ENCODE results near the gene RNF130. TPM values are rescaled to one million over a fixed set of nuclear protein-coding genes. Genes with fewer than 3 reads are reported as not detected.
A peak's percentile ranks its signal among the peaks of the same experiment; 100 is the strongest.
"Not testable (repeated sequence)": the region's sequence is repeated elsewhere in the genome, so short reads cannot be mapped to it uniquely, and the experiment has no call there.

RNF130 gene
- total RNA-seq, 1 donor from 2014 or later, result 109 TPM

DNA sequence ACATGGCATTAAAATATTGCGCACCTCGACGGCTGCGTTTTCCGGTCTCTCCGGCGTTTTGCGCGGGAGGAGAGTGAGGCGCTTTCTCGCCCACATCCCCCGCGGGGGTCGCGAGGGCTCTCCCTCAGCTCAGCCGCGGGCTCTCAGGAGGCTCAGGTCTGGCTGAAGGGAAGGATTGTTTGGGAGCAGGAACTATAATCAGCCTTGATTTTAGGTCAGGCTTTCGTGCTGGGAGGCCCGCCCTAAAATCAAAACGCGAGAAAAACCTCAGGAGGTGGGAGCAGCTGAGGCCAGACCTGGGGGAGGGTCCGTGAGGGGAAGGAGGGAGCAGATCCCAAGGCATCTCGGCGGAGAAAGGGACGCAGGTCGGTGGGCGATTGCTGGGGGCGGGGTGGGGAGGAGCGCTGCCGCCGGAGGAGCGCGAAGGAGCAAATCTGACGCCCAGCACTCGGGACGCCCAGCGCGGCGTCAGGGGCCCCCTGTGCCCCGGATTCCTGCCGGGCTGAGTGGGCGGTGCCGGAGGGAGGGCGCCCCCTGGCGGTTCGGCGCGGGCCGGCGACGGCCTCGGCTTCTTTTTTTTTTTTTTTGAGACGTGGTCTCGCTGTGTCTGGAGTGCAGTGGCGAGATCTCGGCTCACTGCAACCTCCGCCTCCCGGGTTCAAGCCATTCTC lies 18.7 kb upstream of the RNF130 start:
- TF ChIP-seq, protein P1, sequence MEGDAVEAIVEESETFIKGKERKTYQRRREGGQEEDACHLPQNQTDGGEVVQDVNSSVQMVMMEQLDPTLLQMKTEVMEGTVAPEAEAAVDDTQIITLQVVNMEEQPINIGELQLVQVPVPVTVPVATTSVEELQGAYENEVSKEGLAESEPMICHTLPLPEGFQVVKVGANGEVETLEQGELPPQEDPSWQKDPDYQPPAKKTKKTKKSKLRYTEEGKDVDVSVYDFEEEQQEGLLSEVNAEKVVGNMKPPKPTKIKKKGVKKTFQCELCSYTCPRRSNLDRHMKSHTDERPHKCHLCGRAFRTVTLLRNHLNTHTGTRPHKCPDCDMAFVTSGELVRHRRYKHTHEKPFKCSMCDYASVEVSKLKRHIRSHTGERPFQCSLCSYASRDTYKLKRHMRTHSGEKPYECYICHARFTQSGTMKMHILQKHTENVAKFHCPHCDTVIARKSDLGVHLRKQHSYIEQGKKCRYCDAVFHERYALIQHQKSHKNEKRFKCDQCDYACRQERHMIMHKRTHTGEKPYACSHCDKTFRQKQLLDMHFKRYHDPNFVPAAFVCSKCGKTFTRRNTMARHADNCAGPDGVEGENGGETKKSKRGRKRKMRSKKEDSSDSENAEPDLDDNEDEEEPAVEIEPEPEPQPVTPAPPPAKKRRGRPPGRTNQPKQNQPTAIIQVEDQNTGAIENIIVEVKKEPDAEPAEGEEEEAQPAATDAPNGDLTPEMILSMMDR (IDR thresholded peaks at IDR 0.05), result peak; percentile 97
- Histone ChIP-seq H3K27me3 (no peaks in the 10 kb centered on the region), H3K4me3 (peak overlapping the region; percentile 58), H3K9me3 (no peaks in the 10 kb centered on the region), H3K4me1 (peaks cover 9% of the 10 kb centered on the region), H3K36me3 (no peaks in the 10 kb centered on the region), H3K27ac (peak overlapping the region; percentile 58)
- ATAC-seq (peak; percentile 97), DNase-seq (peak; percentile 91)
- intact Hi-C loops (cut with DNase I), result no loop called here

DNA sequence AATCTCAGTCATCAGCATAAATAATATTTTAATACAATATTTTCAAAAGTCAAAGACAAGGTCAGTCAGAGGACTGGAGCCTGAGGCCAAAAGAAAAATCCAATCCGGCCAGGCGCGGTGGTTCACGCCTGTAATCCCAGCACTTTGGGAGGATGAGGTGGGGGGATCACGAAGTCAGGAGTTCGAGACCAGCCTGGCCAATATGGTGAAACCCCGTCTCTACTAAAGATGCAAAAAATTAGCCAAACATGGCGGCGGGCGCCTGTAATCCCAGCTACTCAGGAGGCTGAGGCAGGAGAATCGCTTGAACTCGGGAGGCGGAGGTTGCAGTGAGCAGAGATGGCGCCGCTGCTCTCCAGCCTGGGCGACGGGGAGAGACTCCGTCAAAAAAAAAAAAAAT lies 18.1 kb upstream of the RNF130 start:
- H3K27ac ChIP-seq; H3K4me1 ChIP-seq; H3K9me3 ChIP-seq; H3K27me3 ChIP-seq; DNase-seq; ATAC-seq; H3K36me3 ChIP-seq; intact Hi-C loops (cut with DNase I): not testable (repeated sequence)
- peak overlapping the region; percentile 58 for H3K4me3 ChIP-seq

DNA sequence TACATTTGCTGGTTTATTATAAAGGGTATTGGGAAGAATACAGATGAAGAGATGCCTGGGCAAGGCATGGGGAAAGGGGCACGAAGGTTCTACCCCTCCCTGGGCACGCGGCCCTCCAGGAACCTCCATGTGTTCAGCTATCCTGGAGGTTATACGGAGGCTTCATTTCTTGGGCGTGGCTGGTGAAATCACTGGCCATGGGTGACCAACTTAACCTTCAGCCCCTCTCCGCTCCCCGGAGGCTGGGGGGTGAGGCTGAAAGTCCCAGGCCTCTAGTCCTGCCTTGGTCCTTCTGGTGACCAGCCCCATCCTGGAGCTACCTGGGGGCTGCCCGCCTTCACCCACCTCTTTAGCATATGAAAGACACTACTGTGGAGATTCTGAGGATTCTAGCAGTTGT lies 17.0 kb upstream of the RNF130 start:
- no peak for DNase-seq
- no peak for ATAC-seq
- Histone ChIP-seq H3K36me3 (no peaks in the 10 kb centered on the region), H3K4me3 (no peak overlapping the region), H3K27me3 (no peaks in the 10 kb centered on the region), H3K4me1 (peaks cover 9% of the 10 kb centered on the region), H3K9me3 (no peaks in the 10 kb centered on the region), H3K27ac (no peak overlapping the region)
- TF ChIP-seq, protein P1 (IDR thresholded peaks at IDR 0.05), result no peak
- intact Hi-C loops (cut with DNase I), result no loop called here

DNA sequence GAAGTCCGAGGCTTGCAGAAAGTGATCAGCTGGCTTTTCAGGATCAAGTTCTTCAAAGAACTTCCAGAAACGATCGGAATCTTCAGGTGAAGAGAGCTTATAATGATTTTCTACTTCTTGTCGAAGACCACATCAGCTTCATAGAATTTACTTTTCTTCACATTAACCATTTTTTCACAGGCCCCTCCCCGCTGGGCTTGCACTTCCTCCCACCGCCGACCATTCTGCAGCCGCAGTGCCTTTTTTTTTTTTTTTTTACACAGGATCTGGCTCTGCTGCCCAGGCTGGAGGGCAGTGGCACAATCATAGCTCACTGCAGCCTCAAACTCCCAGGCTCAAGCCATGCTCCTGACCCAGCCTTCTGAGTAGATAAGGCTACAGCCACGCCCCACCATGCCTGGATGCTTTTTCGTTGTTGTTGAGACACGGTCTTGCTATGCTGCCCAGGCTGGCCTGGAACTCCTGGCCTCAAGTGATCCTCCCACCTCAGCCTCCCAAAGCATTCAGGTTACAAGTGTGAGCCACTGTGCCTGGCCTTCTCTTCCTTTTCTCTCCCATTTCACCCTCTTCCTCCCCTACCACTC lies 15.3 kb upstream of the RNF130 start:
- Histone ChIP-seq H3K9me3 (no peaks in the 10 kb centered on the region), H3K4me3 (no peak overlapping the region), H3K36me3 (no peaks in the 10 kb centered on the region), H3K27me3 (no peaks in the 10 kb centered on the region), H3K4me1 (peaks cover 9% of the 10 kb centered on the region), H3K27ac (no peak overlapping the region)
- intact Hi-C loops (cut with DNase I), result no loop called here
- ATAC-seq (no peak), DNase-seq (no peak)
- TF ChIP-seq, protein P1 (IDR thresholded peaks at IDR 0.05), result no peak

DNA sequence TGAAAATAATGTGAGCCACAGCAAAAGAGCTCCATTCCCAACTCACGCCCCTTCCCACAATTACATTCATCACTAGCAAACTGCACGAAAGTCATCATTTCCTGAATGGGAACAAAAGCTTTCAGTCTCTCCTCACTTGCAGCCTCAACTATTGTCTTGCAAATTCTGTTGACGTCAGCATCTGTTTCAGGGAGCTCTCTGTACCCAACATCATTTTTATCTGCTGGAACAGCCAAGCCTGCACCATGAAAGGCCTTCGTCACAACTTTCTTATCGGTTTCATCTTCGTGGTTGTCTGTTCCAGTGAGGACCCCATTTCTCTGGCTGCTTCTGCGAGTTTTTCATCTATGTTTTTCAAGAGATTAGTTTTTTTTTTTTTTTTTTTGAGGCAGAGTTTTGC lies 14.3 kb upstream of the RNF130 start:
- Histone ChIP-seq H3K4me3 (no peak overlapping the region), H3K36me3 (no peaks in the 10 kb centered on the region), H3K27me3 (no peaks in the 10 kb centered on the region), H3K9me3 (no peaks in the 10 kb centered on the region), H3K4me1 (peaks cover 3% of the 10 kb centered on the region), H3K27ac (no peak overlapping the region)
- no peak for DNase-seq
- intact Hi-C loops (cut with DNase I), result no loop called here
- TF ChIP-seq, protein P1 (IDR thresholded peaks at IDR 0.05), result no peak
- no peak for ATAC-seq

DNA sequence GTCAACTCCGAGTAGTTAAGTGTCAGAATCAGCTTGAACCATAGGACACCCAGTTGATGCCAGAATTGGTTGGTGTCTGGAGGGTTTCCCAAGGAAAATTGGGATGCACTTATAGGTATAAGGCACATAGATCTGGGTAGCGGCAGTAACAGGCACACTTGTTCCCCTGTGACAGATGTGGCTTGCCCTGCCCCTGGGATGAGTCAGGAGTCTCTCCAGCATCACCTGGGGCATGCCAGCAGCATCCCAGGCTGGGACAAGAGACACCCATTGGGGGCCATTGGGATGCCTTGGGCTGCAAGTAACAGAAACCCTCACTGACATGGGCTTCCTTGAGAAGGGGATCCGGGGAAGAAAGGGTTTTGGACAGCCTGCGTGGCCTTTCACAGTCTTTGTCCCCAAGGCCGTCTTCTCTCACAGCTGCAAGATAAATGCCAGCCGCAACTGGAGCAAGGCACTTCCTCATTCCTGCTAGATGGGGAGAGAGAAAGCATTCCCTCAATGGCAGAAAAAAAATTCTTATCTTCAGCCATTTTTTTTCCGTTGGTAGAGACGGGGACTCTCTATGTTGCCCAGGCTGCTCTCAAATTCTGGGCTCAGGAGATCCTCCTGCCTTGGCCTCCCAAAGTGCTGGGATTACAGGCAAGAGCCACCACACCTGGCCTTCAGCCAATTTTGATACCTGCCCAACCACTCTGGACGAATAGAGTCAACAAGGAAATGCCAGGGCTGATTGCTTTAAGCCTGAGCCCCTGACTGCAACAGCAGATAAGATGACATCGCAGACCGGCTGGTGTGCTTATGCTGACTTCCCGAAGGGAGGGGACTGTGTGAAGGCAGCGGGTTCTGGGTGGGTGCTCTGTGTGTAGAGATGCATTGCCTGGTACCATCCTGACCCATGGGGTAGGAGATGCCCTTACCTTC lies 13.3 kb upstream of the RNF130 start:
- TF ChIP-seq, protein P1 (IDR thresholded peaks at IDR 0.05), result no peak
- intact Hi-C loops (cut with DNase I), result no loop called here

More for the DNA sequence above, 13.3 kb upstream of the RNF130 start:
- no peaks in the 10 kb centered on the region for H3K9me3 ChIP-seq
- no peaks in the 10 kb centered on the region for H3K36me3 ChIP-seq
- H3K4me1 ChIP-seq, result no peaks in the 10 kb centered on the region
- H3K4me3 ChIP-seq, result no peak overlapping the region
- ATAC-seq, result peak; percentile 78
- no peak for DNase-seq
- no peaks in the 10 kb centered on the region for H3K27me3 ChIP-seq
- H3K27ac ChIP-seq, result no peak overlapping the region
